Keratinocyte (primary cell): ENCODE results near the gene AP2A2. TPM values are rescaled to one million over a fixed set of nuclear protein-coding genes. Genes with fewer than 3 reads are reported as not detected.

Experiments used
- DNase-seq: peaks from one replicate; pipeline ENCODE4 v3.0.0-alpha.2; 2011; ENCODE audit warnings: low read depth, missing footprints, low spot score
- FAIRE-seq: peaks from 2 replicates; lab custom pipeline; 2011; peaks lifted over from hg19 to GRCh38; lab: Jason Lieb, UNC
- H2AFZ ChIP-seq: 2 replicates; pipeline ENCODE4 v1.6.0; 2012; ENCODE audit warnings: low read length, control low read depth, inconsistent platforms; ENCODE audit not compliant: control insufficient read depth
- H3K27ac ChIP-seq: 2 replicates; pipeline ENCODE4 v1.5.1; 2011; ENCODE audit warnings: low read length; ENCODE audit not compliant: control insufficient read depth, insufficient read depth
- H3K27me3 ChIP-seq: 3 replicates; pipeline ENCODE4 v1.6.0; 2011; ENCODE audit warnings: low read length; ENCODE audit not compliant: control insufficient read depth, insufficient read depth; ENCODE audit errors: extremely low read depth
- H3K36me3 ChIP-seq, 2 experiments: 2 replicates in 1 of 2; 3 replicates in 1 of 2; pipeline ENCODE4 v1.5.1; 2011; ENCODE audit warnings: low read length in 2 of 2, mild to moderate bottlenecking in 1 of 2; ENCODE audit not compliant: control insufficient read depth in 2 of 2, insufficient read depth in 2 of 2; ENCODE audit errors: extremely low read depth in 1 of 2
- H3K4me1 ChIP-seq: 3 replicates; pipeline ENCODE4 v1.5.1; 2011; ENCODE audit warnings: low read length; ENCODE audit not compliant: control insufficient read depth, insufficient read depth; ENCODE audit errors: extremely low read depth
- H3K4me2 ChIP-seq: 3 replicates; pipeline ENCODE4 v1.6.0; 2011; ENCODE audit warnings: low read depth, low read length; ENCODE audit not compliant: control insufficient read depth, insufficient read depth; ENCODE audit errors: extremely low read depth
- H3K4me3 ChIP-seq, 3 experiments: fragments of 200-600 bp in 1 of 3; sonication (generic) in 1 of 3; 2 replicates in 2 of 3; 3 replicates in 1 of 3; pipeline ENCODE4 v1.5.1; 2011 to 2016; ENCODE audit warnings: low read length in 3 of 3, mild to moderate bottlenecking in 3 of 3, control low read depth in 2 of 3, inconsistent platforms in 1 of 3, low read depth in 1 of 3, mixed read lengths in 1 of 3, mixed run types in 1 of 3, moderate library complexity in 1 of 3; ENCODE audit not compliant: control insufficient read depth in 2 of 3, insufficient read depth in 2 of 3; ENCODE audit errors: extremely low read depth in 1 of 3
- H3K79me2 ChIP-seq: 2 replicates; pipeline ENCODE4 v1.6.0; 2012; ENCODE audit warnings: low read length; ENCODE audit not compliant: control insufficient read depth, insufficient read depth
- H3K9ac ChIP-seq: 3 replicates; pipeline ENCODE4 v1.6.0; 2011; ENCODE audit warnings: low read length; ENCODE audit not compliant: control insufficient read depth, insufficient read depth; ENCODE audit errors: extremely low read depth
- H3K9me1 ChIP-seq: 3 replicates; pipeline ENCODE4 v1.6.0; 2011; ENCODE audit warnings: low read length; ENCODE audit not compliant: control insufficient read depth, insufficient read depth; ENCODE audit errors: extremely low read depth
- H3K9me3 ChIP-seq: 2 replicates; pipeline ENCODE4 v1.5.1; 2012; ENCODE audit warnings: low read depth, low read length; ENCODE audit not compliant: control insufficient read depth
- H4K20me1 ChIP-seq: 3 replicates; pipeline ENCODE4 v1.6.0; 2011; ENCODE audit warnings: low read length; ENCODE audit not compliant: control insufficient read depth, insufficient read depth; ENCODE audit errors: extremely low read depth
- EZH2 ChIP-seq: IDR thresholded peaks from one replicate; pipeline ENCODE4 v1.6.1; 2012; ENCODE audit warnings: inconsistent platforms, mild to moderate bottlenecking, low read length, moderate library complexity
- dilution Hi-C: fragments of 300-500 bp; cut with MboI; formaldehyde crosslinking; loops from one replicate; pipeline ENCODE4 v1.7.0; 2020; ENCODE audit warnings: low sequenced_read_pairs; ENCODE audit not compliant: extremely low pct_ligation_motif_present
- polyA plus RNA-seq, 5 experiments: library from polyadenylated mRNA; depleted of rRNA in 3 of 5; stranded (reverse) in 3 of 5; stranded (forward) in 1 of 5; unstranded in 1 of 5; fragments of >200 nt; gene quantifications; 1 replicate in 1 of 5; 2 replicates in 3 of 5; 3 replicates in 1 of 5; pipeline versions ENCODE4 v1.2.1 to v1.2.3, GENCODE V29; 2011 to 2012; ENCODE audit warnings: missing spikeins in 2 of 5, low read depth in 1 of 5, low replicate concordance in 1 of 5
- TF ChIP-seq, protein P1 (sequence below), 3 experiments: IDR thresholded peaks in 1 of 3; conservative IDR thresholded peaks in 1 of 3; optimal IDR thresholded peaks in 1 of 3; 2 replicates in 2 of 3; 3 replicates in 1 of 3; pipeline versions ENCODE3 to v1.5.1; 2011; ENCODE audit warnings: low read length in 3 of 3, mild to moderate bottlenecking in 3 of 3, moderate library complexity in 2 of 3, control low read depth in 1 of 3, inconsistent platforms in 1 of 3; ENCODE audit not compliant: insufficient read depth in 2 of 3; ENCODE audit errors: extremely low read depth in 1 of 3

Gene AP2A2
- polyA plus RNA-seq, 1 donor (not counting 4 experiments of a cell fraction or from before 2014, with no cell fraction given): 47.8 TPM

DNA sequence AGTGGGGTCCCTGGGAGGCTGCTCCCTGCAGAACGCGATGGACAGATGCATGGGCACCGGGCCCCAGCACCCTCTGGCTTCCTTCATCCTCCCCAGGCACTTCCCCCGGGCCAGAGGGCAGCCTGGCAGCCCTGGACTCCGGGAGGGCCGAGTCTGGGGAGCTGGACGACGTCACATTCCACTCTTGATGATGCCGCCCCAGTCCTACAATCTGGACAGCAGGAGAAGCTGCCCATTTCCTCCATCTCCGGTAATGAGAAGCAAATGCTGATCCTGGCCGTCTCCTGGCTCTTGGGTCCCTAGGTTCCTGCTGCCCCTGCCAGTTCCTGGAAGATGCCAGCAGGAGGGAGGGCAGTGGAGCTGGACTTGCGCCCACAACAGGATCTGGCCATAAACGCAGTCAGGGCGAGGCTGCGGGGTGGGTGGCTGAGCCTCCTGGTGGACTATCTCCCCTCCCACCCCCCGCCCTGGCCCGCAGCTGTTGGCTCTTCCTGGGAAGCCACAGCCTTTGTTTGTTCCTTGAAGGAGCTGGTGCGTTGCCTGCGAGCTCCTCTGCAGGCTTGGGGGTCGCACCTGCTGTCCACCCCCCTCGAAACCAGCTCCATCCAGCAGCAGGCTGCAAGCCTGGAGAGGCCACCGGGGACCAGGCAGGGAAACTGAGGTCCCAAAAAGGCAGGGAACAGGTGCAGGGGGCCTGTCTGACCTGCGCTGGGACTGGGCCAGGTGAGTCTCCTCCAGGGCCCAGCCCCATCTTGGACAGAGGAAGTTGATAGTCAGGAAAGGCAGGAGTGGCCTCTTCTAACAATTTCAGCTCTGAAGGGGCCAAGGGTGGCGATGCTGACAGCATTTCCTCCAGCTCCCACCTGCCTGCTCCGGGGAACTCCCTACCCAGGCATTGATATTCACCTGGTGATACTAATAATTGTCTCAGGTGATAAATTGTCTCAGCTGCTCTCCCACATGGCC is 128.8 kb downstream of the AP2A2 start:
- Histone ChIP-seq H3K4me2 (no peak overlapping the region), H4K20me1 (peaks cover 3% of the 10 kb centered on the region), H3K79me2 (no peaks in the 10 kb centered on the region), H3K27me3 (peaks cover 4% of the 10 kb centered on the region), H3K9ac (no peak overlapping the region), H3K9me1 (no peaks in the 10 kb centered on the region), H3K36me3 (no peaks in the 10 kb centered on the region), H3K27ac (no peak overlapping the region), H3K4me3 (no peak overlapping the region), H2AFZ (no peak overlapping the region), H3K4me1 (peaks cover 6% of the 10 kb centered on the region), H3K9me3 (no peaks in the 10 kb centered on the region)
- DNase-seq: no peak
- FAIRE-seq: no peak
- dilution Hi-C loops: no loop called here
- no peak for TF ChIP-seq EZH2
- TF ChIP-seq, protein P1, sequence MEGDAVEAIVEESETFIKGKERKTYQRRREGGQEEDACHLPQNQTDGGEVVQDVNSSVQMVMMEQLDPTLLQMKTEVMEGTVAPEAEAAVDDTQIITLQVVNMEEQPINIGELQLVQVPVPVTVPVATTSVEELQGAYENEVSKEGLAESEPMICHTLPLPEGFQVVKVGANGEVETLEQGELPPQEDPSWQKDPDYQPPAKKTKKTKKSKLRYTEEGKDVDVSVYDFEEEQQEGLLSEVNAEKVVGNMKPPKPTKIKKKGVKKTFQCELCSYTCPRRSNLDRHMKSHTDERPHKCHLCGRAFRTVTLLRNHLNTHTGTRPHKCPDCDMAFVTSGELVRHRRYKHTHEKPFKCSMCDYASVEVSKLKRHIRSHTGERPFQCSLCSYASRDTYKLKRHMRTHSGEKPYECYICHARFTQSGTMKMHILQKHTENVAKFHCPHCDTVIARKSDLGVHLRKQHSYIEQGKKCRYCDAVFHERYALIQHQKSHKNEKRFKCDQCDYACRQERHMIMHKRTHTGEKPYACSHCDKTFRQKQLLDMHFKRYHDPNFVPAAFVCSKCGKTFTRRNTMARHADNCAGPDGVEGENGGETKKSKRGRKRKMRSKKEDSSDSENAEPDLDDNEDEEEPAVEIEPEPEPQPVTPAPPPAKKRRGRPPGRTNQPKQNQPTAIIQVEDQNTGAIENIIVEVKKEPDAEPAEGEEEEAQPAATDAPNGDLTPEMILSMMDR (optimal IDR thresholded peaks at IDR 0.05 in 1 of 3, IDR thresholded peaks at IDR 0.05 in 1 of 3, conservative IDR thresholded peaks at IDR 0.05 in 1 of 3; ENCODE audit: extremely low read depth in 1 of 3, insufficient read depth in 2 of 3, low read length in 3 of 3): no peak

DNA sequence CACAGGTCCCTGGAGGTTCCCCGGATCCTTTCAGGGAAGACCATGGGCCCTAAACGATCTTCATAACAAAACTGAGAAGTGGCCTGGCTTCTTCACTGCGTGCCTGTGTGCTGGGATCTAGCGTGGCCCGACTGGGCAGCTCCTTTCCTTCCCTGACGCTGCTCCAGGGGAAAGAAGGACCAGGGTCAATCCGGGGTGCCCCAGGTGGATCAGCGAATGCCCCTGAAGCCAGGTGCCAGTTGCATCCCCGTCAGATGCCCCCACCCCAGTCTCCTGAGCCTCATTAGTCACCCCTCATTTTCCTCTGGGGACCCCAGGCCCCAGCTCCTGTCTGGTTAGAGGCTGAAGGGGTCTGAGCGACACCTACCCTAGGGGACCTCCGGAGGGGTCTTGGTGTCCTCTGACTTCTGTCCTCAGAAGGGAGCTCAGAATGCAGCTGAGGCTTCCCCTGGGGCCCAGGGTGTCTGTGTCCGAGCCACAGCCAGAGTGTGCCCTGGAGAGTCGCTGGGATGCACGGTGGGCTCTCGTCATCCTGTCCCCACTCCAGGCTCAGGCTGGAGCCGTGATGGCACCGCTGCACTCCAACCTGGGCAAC is 129.5 kb downstream of the AP2A2 start:
- dilution Hi-C loops: no loop called here
- H3K79me2 ChIP-seq: no peaks in the 10 kb centered on the region
- H3K27me3 ChIP-seq: peaks cover 4% of the 10 kb centered on the region
- H3K9ac ChIP-seq: no peak overlapping the region
- peaks cover 3% of the 10 kb centered on the region for H4K20me1 ChIP-seq
- no peaks in the 10 kb centered on the region for H3K9me3 ChIP-seq
- H3K4me3 ChIP-seq: no peak overlapping the region
- H3K9me1 ChIP-seq: no peaks in the 10 kb centered on the region
- H2AFZ ChIP-seq: no peak overlapping the region
- no peak overlapping the region for H3K27ac ChIP-seq
- DNase-seq: no peak
- no peak for TF ChIP-seq EZH2
- TF ChIP-seq, protein P1 (optimal IDR thresholded peaks at IDR 0.05 in 1 of 3, IDR thresholded peaks at IDR 0.05 in 1 of 3, conservative IDR thresholded peaks at IDR 0.05 in 1 of 3; ENCODE audit: extremely low read depth in 1 of 3, insufficient read depth in 2 of 3, low read length in 3 of 3): no peak
- H3K4me1 ChIP-seq: peaks cover 6% of the 10 kb centered on the region
- no peaks in the 10 kb centered on the region for H3K36me3 ChIP-seq
- H3K4me2 ChIP-seq: no peak overlapping the region
- no peak for FAIRE-seq
